CD4-positive, CD25-positive, alpha-beta regulatory T cell (primary cell): ENCODE data around the gene PRMT3. TPM values are rescaled to one million over a fixed set of nuclear protein-coding genes. Genes with fewer than 3 reads are reported as not detected.
"Not testable (repeated sequence)": the region's sequence is repeated elsewhere in the genome, so short reads cannot be mapped to it uniquely, and the experiment has no call there.

Source experiments
- ATAC-seq, 2 donors: fragments of 150-1000 bp; cut with Tn5 transposase; one replicate each; pipeline ENCODE4 v1.10.0; 2021; ENCODE audit warnings: low read depth in 2 of 2, moderate number of reproducible peaks in 2 of 2, moderate library complexity in 1 of 2
- DNase-seq, 3 donors: peaks; one replicate each; pipeline versions ENCODE4 v3.0.0 to v3.0.0-alpha.2; 2012 to 2022; ENCODE audit warnings: mixed read lengths in 1 of 3
- H3K27ac ChIP-seq: one replicate; pipeline ENCODE4 v1.7.0; 2013; ENCODE audit warnings: mild to moderate bottlenecking, low read length; ENCODE audit not compliant: insufficient read depth, poor library complexity, severe bottlenecking
- H3K27me3 ChIP-seq: one replicate; pipeline ENCODE4 v1.7.0; 2013; ENCODE audit warnings: low read length; ENCODE audit not compliant: control insufficient read depth, insufficient read depth
- H3K36me3 ChIP-seq: one replicate; pipeline ENCODE4 v1.7.0; 2013; ENCODE audit warnings: mild to moderate bottlenecking, low read length, moderate library complexity; ENCODE audit not compliant: control insufficient read depth, insufficient read depth
- H3K4me1 ChIP-seq: 2 replicates; pipeline ENCODE4 v1.7.0; 2013; ENCODE audit warnings: mild to moderate bottlenecking, low read length; ENCODE audit not compliant: insufficient read depth, control insufficient read depth, poor library complexity, severe bottlenecking
- H3K4me3 ChIP-seq: one replicate; pipeline ENCODE4 v1.7.0; 2013; ENCODE audit warnings: low read depth, mild to moderate bottlenecking, low read length, moderate library complexity
- H3K9me3 ChIP-seq, 2 experiments: 1 replicate in 1 of 2; 2 replicates in 1 of 2; pipeline ENCODE4 v1.7.0; 2013; ENCODE audit warnings: low read length in 2 of 2, mild to moderate bottlenecking in 1 of 2, moderate library complexity in 1 of 2; ENCODE audit not compliant: control insufficient read depth in 2 of 2
- H3K27ac Mint-ChIP-seq, 3 donors: one replicate each; pipeline ENCODE4 v1.8.0; 2020 to 2022; ENCODE audit warnings: mild to moderate bottlenecking in 3 of 3, mixed read lengths in 3 of 3, moderate library complexity in 2 of 3
- H3K27me3 Mint-ChIP-seq: one replicate; pipeline ENCODE4 v1.8.0; 2022; ENCODE audit warnings: mild to moderate bottlenecking, mixed read lengths
- H3K36me3 Mint-ChIP-seq: one replicate; pipeline ENCODE4 v1.8.0; 2020; ENCODE audit warnings: mixed read lengths
- H3K4me1 Mint-ChIP-seq, 4 donors: one replicate each; pipeline ENCODE4 v1.8.0; 2020 to 2022; ENCODE audit warnings: mixed read lengths in 4 of 4, mild to moderate bottlenecking in 1 of 4
- H3K4me3 Mint-ChIP-seq, 4 donors: one replicate each; pipeline ENCODE4 v1.8.0; 2020 to 2022; ENCODE audit warnings: mild to moderate bottlenecking in 4 of 4, mixed read lengths in 4 of 4, moderate library complexity in 3 of 4
- H3K9me3 Mint-ChIP-seq, 7 donors: one replicate each; pipeline ENCODE4 v1.8.0; 2020 to 2022; ENCODE audit warnings: mixed read lengths in 7 of 7, mild to moderate bottlenecking in 3 of 7, moderate library complexity in 2 of 7
- polyA plus RNA-seq, 4 donors: library from polyadenylated mRNA; unstranded; fragments of 300-500 nt; fragmentation: Illumina TruSeq; gene quantifications; one replicate each; pipeline ENCODE4 v1.2.3, GENCODE V29; 2021
- total RNA-seq: library from RNA; stranded (reverse); gene quantifications from one replicate; pipeline ENCODE4 v1.2.3, GENCODE V29; 2022

PRMT3 gene
- total and polyA plus RNA-seq, 5 donors from 2014 or later: 5.6 to 13.1 (median 7.3) TPM

- DNase-seq (no peak), ATAC-seq (no peak)
- Mint-ChIP-seq H3K9me3 (no peaks in the 10 kb centered on the region), H3K27ac (no peak overlapping the region), H3K4me3 (no peak overlapping the region), H3K27me3 (no peaks in the 10 kb centered on the region), H3K4me1 (peaks cover 4 to 17% (median 10%) of the 10 kb centered on the region in 4 donors), H3K36me3 (peaks cover 31% of the 10 kb centered on the region)
- Histone ChIP-seq H3K4me3 (no peak overlapping the region), H3K9me3 (no peaks in the 10 kb centered on the region), H3K4me1 (no peaks in the 10 kb centered on the region), H3K27ac (no peak overlapping the region), H3K27me3 (no peaks in the 10 kb centered on the region), H3K36me3 (peaks cover 38% of the 10 kb centered on the region)
Measured at GRCh38 chr11:20376162-20376730, 11.3 kb upstream of the PRMT3 start.

- H3K27ac ChIP-seq, ATAC-seq, H3K27me3 ChIP-seq, H3K4me3 ChIP-seq, H3K9me3 Mint-ChIP-seq, DNase-seq, H3K9me3 ChIP-seq, H3K27me3 Mint-ChIP-seq: not testable (repeated sequence)
- Mint-ChIP-seq H3K4me3 (peak overlapping the region; percentile 84 to 99 (median 98)), H3K4me1 (peaks cover 15 to 39% (median 24%) of the 10 kb centered on the region in 4 donors), H3K27ac (peak overlapping the region in 2 of 3 donors; percentile 99 to 100), H3K36me3 (peaks cover 24% of the 10 kb centered on the region)
- Histone ChIP-seq H3K4me1 (peaks cover 17% of the 10 kb centered on the region), H3K36me3 (peaks cover 12% of the 10 kb centered on the region)
Measured at GRCh38 chr11:20385996-20386395, 1.5 kb upstream of the PRMT3 start.

GRCh38 chr11:20388096-20389055, 860 bp downstream of the PRMT3 start:
- peaks cover 5% of the 10 kb centered on the region for H3K36me3 ChIP-seq
- no peaks in the 10 kb centered on the region for H3K9me3 ChIP-seq
- Mint-ChIP-seq H3K4me1 (peaks cover 17 to 43% (median 30%) of the 10 kb centered on the region in 4 donors), H3K27ac (peak overlapping the region; percentile 93 to 100 (median 99)), H3K27me3 (no peaks in the 10 kb centered on the region), H3K9me3 (no peaks in the 10 kb centered on the region), H3K4me3 (peak overlapping the region; percentile 95 to 99 (median 98)), H3K36me3 (peaks cover 16% of the 10 kb centered on the region)
- H3K27ac ChIP-seq: peak overlapping the region; percentile 95
- H3K4me1 ChIP-seq: peaks cover 17% of the 10 kb centered on the region
- no peak for ATAC-seq
- peak overlapping the region; percentile 92 for H3K4me3 ChIP-seq
- H3K27me3 ChIP-seq: no peaks in the 10 kb centered on the region
- DNase-seq: peak in 2 of 3 donors; percentile 16 to 44

DNA sequence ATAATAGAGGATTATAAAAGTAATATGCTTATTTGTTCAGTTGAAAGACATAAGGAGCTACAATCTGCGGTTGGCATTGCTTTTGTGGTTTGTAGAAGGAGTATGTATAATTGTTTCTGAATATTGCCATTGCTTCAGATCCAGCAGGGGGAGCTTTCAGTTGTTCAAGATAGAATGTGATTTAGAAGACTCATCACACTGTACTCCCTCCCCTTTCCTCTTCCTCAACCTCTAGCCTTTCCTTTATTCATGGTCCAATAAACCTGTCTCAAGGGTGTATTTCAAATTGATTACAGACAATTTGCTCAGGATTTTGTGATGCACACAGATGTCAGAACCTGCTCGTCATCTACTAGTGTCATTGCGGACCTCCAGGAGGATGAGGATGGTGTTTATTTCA, 9.8 kb downstream of the PRMT3 start:
- H3K36me3 Mint-ChIP-seq: peaks cover 18% of the 10 kb centered on the region

DNA sequence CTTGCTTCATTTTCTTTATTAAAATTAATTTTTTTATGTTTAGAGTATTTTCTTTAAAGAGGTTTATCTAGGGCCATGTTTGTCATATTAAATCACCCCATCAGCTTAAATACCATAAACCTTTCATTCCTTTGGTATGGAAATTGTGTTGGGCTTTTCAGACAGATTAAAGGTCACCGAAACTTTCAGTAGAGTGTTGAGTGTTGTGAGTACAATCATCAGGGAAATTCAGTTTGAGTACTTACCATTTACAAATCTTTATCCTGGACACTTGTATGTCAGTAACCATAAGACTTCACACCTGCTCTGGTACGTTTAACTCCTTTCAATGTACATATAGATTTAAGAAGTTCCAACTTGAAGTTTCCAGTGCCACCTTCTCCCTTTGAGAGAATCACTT, 12.0 kb downstream of the PRMT3 start:
- Histone ChIP-seq H3K4me3 (no peak overlapping the region), H3K27ac (no peak overlapping the region), H3K9me3 (no peaks in the 10 kb centered on the region), H3K27me3 (no peaks in the 10 kb centered on the region), H3K36me3 (peaks cover 30% of the 10 kb centered on the region), H3K4me1 (no peaks in the 10 kb centered on the region)
- peaks cover 8 to 15% (median 13%) of the 10 kb centered on the region in 4 donors for H3K4me1 Mint-ChIP-seq
- no peaks in the 10 kb centered on the region for H3K27me3 Mint-ChIP-seq
- ATAC-seq (no peak), DNase-seq (no peak)
- peaks cover 31% of the 10 kb centered on the region for H3K36me3 Mint-ChIP-seq
- no peak overlapping the region for H3K27ac Mint-ChIP-seq
- H3K4me3 Mint-ChIP-seq: no peak overlapping the region
- H3K9me3 Mint-ChIP-seq: no peaks in the 10 kb centered on the region

More for the DNA sequence above, 9.8 kb downstream of the PRMT3 start:
- H3K27me3 ChIP-seq: no peaks in the 10 kb centered on the region
- no peaks in the 10 kb centered on the region for H3K4me1 ChIP-seq
- H3K9me3 Mint-ChIP-seq: no peaks in the 10 kb centered on the region
- H3K4me1 Mint-ChIP-seq: peaks cover 8 to 22% (median 13%) of the 10 kb centered on the region in 4 donors
- no peak overlapping the region for H3K27ac ChIP-seq
- no peaks in the 10 kb centered on the region for H3K9me3 ChIP-seq
- H3K4me3 Mint-ChIP-seq: no peak overlapping the region
- peaks cover 21% of the 10 kb centered on the region for H3K36me3 ChIP-seq
- H3K27me3 Mint-ChIP-seq: no peaks in the 10 kb centered on the region
- DNase-seq: peak in 2 of 3 donors; percentile 52 to 75
- H3K27ac Mint-ChIP-seq: peak overlapping the region in 2 of 3 donors; percentile 9 to 13
- ATAC-seq: peak; percentile 87 to 93
- H3K4me3 ChIP-seq: no peak overlapping the region

- Mint-ChIP-seq H3K4me1 (peaks cover 2 to 5% (median 3%) of the 10 kb centered on the region in 4 donors), H3K36me3 (peaks cover 38% of the 10 kb centered on the region), H3K9me3 (no peaks in the 10 kb centered on the region), H3K4me3 (no peak overlapping the region), H3K27ac (peak overlapping the region in 1 of 3 donors; percentile 9), H3K27me3 (no peaks in the 10 kb centered on the region)
- ATAC-seq (no peak), DNase-seq (no peak)
- Histone ChIP-seq H3K27me3 (no peaks in the 10 kb centered on the region), H3K36me3 (peaks cover 48% of the 10 kb centered on the region), H3K4me3 (no peak overlapping the region), H3K9me3 (no peaks in the 10 kb centered on the region), H3K4me1 (no peaks in the 10 kb centered on the region), H3K27ac (no peak overlapping the region)
Measured at GRCh38 chr11:20403059-20403458, 15.5 kb downstream of the PRMT3 start.

- ATAC-seq (no peak), DNase-seq (no peak)
- Histone ChIP-seq H3K27ac (no peak overlapping the region), H3K4me1 (no peaks in the 10 kb centered on the region), H3K27me3 (no peaks in the 10 kb centered on the region), H3K36me3 (peaks cover 50% of the 10 kb centered on the region), H3K4me3 (no peak overlapping the region), H3K9me3 (no peaks in the 10 kb centered on the region)
- Mint-ChIP-seq H3K9me3 (no peaks in the 10 kb centered on the region), H3K4me3 (no peak overlapping the region), H3K36me3 (peaks cover 39% of the 10 kb centered on the region), H3K27ac (no peak overlapping the region), H3K4me1 (peaks cover 0 to 4% (median 4%) of the 10 kb centered on the region in 4 donors), H3K27me3 (no peaks in the 10 kb centered on the region)
Measured at GRCh38 chr11:20406484-20406883, 19.0 kb downstream of the PRMT3 start.
